Stimulated activated naive CD8-positive, alpha-beta T cell treated with anti-CD3 and anti-CD28 coated beads, Interleukin-15, amount 100 ng/mL, for 72 hours (primary cell): ENCODE data around the gene SYVN1.
"Not testable (repeated sequence)": the region's sequence is repeated elsewhere in the genome, so short reads cannot be mapped to it uniquely, and the experiment has no call there.

Experiments
- ATAC-seq: fragments of 150-1000 bp; cut with Tn5 transposase; 2 replicates; pipeline ENCODE4 v1.10.0; 2021; ENCODE audit warnings: mild to moderate bottlenecking, moderate library complexity
- DNase-seq, 2 donors: peaks; one replicate each; pipeline ENCODE4 v3.0.0; 2021 to 2022
- H3K27ac Mint-ChIP-seq, 2 donors: one replicate each; pipeline ENCODE4 v1.8.0; 2022; ENCODE audit warnings: mild to moderate bottlenecking in 2 of 2, mixed read lengths in 2 of 2, moderate library complexity in 2 of 2
- H3K27me3 Mint-ChIP-seq: one replicate; pipeline ENCODE4 v1.8.0; 2022; ENCODE audit warnings: mixed read lengths
- H3K4me1 Mint-ChIP-seq: one replicate; pipeline ENCODE4 v1.8.0; 2022; ENCODE audit warnings: mild to moderate bottlenecking, mixed read lengths
- H3K4me3 Mint-ChIP-seq, 2 donors: one replicate each; pipeline ENCODE4 v1.8.0; 2022; ENCODE audit warnings: mild to moderate bottlenecking in 2 of 2, mixed read lengths in 2 of 2, moderate library complexity in 1 of 2
- H3K9me3 Mint-ChIP-seq, 2 donors: one replicate each; pipeline ENCODE4 v1.8.0; 2022; ENCODE audit warnings: mixed read lengths in 2 of 2

The SYVN1 gene

DNA sequence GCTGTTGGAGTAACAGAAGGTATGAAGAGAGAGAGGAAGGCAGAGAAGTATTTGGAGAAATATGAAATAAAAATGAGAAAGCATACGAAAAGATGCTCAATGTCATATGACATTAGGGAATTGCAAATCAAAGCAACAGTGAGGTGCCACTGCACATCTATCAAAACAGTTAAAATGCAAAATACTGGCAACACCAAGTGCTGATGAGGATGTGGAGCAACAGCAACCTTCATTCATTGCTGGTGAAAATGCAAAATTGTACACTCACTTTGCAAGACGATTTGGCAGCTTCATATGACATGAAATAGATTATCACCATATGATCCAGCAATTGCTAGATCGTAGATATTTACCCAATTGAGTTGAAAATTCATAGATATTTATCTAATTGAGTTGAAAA lies 26.3 kb upstream of the SYVN1 start:
- H3K27ac Mint-ChIP-seq = no peak overlapping the region
- H3K9me3 Mint-ChIP-seq = no peaks in the 10 kb centered on the region
- no peak overlapping the region for H3K4me3 Mint-ChIP-seq
- ATAC-seq = no peak
- no peaks in the 10 kb centered on the region for H3K27me3 Mint-ChIP-seq
- no peak for DNase-seq
- H3K4me1 Mint-ChIP-seq = no peaks in the 10 kb centered on the region

DNA sequence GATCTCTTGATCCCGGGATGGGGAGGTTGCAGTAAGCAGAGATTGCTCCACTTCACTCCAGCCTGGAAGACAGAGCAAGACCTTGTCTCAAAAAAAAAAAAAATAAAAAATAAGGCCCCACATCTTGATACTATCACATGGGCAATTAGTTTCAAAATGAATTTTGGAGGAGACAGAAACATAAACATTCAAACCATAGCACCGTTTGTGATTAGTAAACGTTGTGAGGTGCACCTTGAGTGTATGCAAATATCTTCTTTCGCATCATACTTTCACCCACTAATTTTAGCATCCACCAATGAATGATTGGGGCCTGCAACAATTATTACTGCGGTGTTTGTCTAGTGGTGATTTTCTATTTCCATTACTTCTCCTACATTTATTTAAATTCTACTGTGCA lies 24.7 kb upstream of the SYVN1 start:
- H3K27ac Mint-ChIP-seq = no peak overlapping the region
- H3K27me3 Mint-ChIP-seq = no peaks in the 10 kb centered on the region
- no peaks in the 10 kb centered on the region for H3K4me1 Mint-ChIP-seq
- no peak for DNase-seq
- ATAC-seq = no peak
- no peak overlapping the region for H3K4me3 Mint-ChIP-seq
- H3K9me3 Mint-ChIP-seq = no peaks in the 10 kb centered on the region

DNA sequence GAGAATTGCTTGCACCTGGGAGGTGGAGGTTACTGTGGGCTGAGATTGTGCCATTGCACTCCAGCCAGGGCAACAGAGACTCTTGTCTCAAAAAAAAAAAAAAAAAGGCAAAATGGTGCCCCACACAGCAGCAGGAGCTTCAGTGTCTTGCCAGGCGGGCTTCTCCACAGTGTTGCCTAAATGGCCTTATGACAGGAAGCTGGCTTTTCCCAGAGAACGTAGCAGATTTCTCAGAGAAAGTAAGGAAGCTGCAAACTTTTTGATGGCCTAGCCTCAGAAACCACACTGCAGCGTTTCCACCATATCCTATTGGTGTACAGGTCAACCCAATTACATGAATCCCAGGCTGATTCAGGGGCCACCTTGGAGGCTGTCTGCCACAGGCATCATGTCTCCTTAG lies 23.0 kb upstream of the SYVN1 start:
- Mint-ChIP-seq H3K27me3 (peaks cover 14% of the 10 kb centered on the region), H3K4me1 (no peaks in the 10 kb centered on the region), H3K9me3 (no peaks in the 10 kb centered on the region), H3K4me3 (no peak overlapping the region), H3K27ac (no peak overlapping the region)
- ATAC-seq (no peak), DNase-seq (no peak)

DNA sequence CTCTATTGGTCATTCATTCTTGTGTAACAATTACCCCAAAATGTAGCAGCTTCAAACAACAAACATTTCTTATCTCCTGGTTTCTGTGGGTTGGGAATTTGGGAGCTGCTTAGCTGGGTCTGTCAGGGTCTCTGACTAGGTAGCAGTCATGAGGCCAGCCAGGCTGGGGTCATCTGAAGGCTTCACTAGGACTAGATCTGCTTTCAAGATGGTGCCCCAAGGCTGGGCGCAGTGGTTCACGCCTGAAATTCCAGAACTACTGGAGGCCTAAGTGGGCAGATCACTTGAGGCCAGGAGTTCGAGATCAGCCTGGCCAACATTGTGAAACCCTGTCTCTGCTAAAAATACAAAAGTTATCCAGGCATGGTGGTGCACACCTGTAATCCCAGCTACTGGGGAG lies 22.6 kb upstream of the SYVN1 start:
- Mint-ChIP-seq H3K27ac (no peak overlapping the region), H3K4me1 (peaks cover 3% of the 10 kb centered on the region), H3K9me3 (no peaks in the 10 kb centered on the region), H3K27me3 (peaks cover 14% of the 10 kb centered on the region), H3K4me3 (no peak overlapping the region)
- DNase-seq (no peak), ATAC-seq (no peak)

DNA sequence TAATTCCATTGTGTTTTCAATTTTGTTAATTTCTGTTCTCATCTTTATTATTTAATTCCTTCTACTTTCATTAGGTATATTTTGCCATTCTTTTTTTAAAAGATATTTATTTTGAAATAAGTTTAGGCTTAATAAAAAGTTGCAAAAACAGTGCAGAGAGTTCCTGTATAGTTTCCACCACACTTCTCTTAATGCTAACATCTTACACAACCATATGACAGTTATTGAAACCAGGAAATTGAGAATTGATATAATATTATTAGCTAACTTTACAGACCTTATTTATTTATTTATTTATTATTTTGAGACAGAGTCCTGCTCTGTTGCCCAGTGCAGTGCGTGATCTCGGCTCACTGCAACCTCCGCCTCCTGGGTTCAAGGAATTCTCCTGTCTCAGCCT lies 21.9 kb upstream of the SYVN1 start:
- Mint-ChIP-seq H3K27me3 (peaks cover 14% of the 10 kb centered on the region), H3K27ac (no peak overlapping the region), H3K4me1 (peaks cover 5% of the 10 kb centered on the region), H3K9me3 (no peaks in the 10 kb centered on the region), H3K4me3 (no peak overlapping the region)
- ATAC-seq = no peak
- no peak for DNase-seq

DNA sequence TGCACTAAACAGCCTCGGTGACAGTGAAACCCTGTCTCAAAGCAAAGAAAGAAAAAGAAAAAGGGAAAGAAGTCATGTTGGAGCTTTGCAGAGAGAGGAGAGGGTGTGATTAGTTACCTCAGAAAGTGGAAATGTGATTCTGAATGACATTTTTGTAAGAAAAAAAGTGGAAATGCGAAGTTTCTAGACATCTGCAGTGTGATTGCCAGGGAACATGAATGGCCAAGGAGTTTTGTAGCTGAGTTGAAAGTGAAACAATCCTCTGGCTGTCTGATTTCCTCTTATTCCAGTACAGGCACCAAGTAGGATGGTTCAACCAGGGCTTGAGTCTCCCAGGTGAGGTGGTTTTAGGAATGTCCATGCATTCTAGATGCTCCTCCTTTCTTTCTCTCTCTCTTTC lies 17.8 kb upstream of the SYVN1 start:
- H3K27ac Mint-ChIP-seq = no peak overlapping the region
- H3K4me1 Mint-ChIP-seq = peaks cover 15% of the 10 kb centered on the region
- ATAC-seq = no peak
- no peaks in the 10 kb centered on the region for H3K9me3 Mint-ChIP-seq
- no peak for DNase-seq
- peaks cover 20% of the 10 kb centered on the region for H3K27me3 Mint-ChIP-seq
- H3K4me3 Mint-ChIP-seq = no peak overlapping the region

DNA sequence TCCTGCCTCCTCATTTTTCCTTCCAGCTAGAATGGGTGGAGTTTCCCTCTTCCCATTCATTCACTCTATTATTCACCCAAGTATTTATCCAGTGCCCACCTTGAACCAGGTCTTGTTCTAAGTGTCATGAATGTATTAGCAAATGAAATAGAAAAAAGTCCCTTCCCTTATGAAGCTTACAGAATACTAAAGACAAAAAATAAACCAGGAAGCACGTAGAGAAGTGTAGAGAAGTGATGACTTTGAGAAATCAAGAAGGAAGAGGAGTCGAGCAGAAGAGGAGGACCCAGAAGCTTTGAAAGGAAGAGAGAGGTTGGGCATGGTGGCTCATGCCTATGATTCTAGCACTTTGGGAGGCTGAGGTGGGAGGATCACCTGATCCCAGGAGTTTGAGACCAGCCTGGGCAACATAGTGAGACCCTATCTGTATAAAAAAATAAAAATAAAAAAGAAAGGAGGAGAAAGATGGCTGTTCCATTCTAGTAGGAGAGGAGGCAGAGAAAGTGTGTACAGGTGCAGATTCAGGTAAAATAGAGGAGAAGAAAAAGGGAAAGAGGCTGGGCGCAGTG lies 17.1 kb upstream of the SYVN1 start:
- no peak overlapping the region for H3K4me3 Mint-ChIP-seq
- no peak overlapping the region for H3K27ac Mint-ChIP-seq
- H3K27me3 Mint-ChIP-seq = peaks cover 20% of the 10 kb centered on the region
- H3K4me1 Mint-ChIP-seq = peaks cover 15% of the 10 kb centered on the region
- DNase-seq (no peak), ATAC-seq (no peak)
- no peaks in the 10 kb centered on the region for H3K9me3 Mint-ChIP-seq

DNA sequence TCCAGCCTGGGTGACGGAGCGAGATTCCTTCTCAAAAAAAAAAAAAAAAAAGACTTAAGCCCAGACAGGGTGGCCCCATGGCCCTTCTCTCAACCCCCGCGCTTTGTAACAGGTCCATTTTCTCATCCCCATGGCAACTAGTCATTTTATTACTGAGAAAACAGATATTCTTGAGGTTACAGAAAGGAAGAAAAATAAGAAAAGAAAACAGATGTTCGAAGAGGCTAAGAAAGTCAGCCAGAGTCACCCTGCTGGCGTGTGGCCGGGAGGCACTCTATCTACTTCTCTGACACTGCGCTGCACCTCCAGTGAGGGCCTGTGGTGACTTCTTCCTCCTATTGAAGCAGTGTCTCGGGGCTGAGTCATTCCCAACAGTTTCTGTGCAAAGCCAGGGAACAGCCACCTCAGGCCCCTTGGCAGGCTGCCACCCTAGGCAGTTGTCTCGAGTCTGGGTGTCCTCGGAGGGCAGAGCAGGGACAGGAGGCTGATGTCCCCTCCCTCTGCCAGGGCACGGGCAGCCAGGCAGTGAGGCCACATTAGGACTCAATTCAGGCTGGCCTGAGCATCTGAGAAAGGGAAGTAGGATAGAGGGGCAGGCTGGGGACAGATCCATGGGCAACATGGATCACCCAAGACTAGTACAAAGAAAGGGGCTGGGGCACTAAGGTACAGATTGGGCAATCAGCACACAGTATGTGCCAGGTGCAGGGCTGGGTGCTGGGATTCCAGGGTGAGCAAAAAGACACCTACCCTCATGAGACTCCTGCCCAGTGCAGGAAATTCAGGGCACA lies 16.4 kb upstream of the SYVN1 start:
- Mint-ChIP-seq H3K27me3 (peaks cover 20% of the 10 kb centered on the region), H3K27ac (peak overlapping the region in 1 of 2 donors; percentile 21), H3K4me3 (no peak overlapping the region), H3K4me1 (peaks cover 15% of the 10 kb centered on the region), H3K9me3 (no peaks in the 10 kb centered on the region)
- DNase-seq (peak; percentile 16 to 39), ATAC-seq (peak; percentile 88)

DNA sequence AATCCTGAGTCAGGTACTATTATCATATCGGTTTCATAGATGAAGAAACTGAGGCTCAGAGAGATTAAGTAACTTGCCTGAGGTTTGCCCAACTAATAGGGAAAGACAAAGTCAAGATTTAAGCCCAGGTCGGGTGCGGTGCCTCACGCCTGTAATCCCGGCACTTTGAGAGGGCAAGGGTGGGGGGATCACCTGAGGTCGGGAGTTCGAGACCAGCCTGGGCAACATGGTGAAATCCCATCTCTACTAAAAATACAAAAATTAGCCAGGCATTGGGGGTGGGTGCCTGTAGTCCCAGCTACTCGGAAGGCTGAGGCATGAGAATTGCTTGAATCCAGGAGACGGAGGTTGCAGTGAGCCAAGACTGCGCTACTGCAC lies 15.8 kb upstream of the SYVN1 start:
- H3K27ac Mint-ChIP-seq, ATAC-seq, H3K4me3 Mint-ChIP-seq, H3K9me3 Mint-ChIP-seq, DNase-seq: not testable (repeated sequence)
- peaks cover 15% of the 10 kb centered on the region for H3K4me1 Mint-ChIP-seq
- H3K27me3 Mint-ChIP-seq = peaks cover 20% of the 10 kb centered on the region

DNA sequence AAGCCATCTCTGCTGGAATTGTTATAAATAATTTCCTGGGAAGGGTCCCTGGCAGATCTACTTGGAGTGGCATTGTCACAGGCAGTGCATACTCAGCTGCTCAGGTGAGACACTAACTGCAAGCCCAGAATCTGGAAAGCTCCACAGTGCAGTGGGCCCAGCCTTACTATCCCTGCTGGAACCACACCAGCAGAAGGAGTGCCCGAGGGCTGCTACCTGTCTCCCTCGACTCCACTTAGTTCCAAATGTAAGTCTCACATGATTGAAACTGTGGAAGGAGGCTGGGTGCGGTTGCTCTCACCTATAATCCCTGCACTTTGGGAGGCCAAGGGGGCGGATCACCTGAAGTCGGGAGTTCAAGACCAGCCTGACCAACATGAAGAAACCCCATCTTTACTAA lies 14.3 kb upstream of the SYVN1 start:
- ATAC-seq (no peak), DNase-seq (no peak)
- no peak overlapping the region for H3K27ac Mint-ChIP-seq
- peaks cover 15% of the 10 kb centered on the region for H3K4me1 Mint-ChIP-seq
- H3K4me3 Mint-ChIP-seq = no peak overlapping the region
- no peaks in the 10 kb centered on the region for H3K9me3 Mint-ChIP-seq
- H3K27me3 Mint-ChIP-seq = peaks cover 20% of the 10 kb centered on the region

DNA sequence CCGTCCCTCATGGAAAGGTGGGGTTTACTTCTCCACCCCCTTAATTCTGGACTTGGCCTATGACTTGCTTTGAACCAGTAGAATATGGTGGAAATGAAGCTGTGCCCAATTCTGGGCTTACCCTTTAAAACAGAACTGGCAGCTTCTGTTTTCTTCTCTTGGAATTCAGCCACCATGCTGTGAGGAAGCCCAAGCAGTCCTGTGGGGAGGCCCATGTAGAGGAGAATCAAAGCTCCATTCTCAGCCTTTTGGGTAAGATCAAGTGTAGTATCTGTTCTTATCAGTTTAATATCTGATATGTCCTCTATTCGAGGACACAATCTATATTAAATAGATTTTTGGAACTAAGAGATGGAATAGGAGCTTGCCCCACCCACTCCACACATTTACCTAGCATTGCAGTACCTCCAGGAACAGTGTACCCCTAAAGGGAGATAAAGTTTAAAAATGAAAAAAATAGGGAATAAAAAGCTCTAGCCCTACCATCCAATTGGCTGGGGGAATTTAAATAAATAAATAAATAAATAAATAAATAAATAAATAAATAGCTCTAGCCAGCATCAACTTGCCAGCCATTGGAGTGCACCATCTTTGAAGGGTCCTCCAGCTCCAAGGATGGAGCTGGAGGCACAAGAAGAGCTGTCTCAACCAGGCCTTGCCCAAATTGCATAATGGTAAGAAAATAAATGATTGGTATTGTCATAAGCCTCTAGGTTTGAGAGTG lies 13.2 kb upstream of the SYVN1 start:
- H3K27ac Mint-ChIP-seq = no peak overlapping the region
- H3K4me3 Mint-ChIP-seq = no peak overlapping the region
- peaks cover 8% of the 10 kb centered on the region for H3K27me3 Mint-ChIP-seq
- ATAC-seq = no peak
- H3K4me1 Mint-ChIP-seq = peaks cover 15% of the 10 kb centered on the region
- H3K9me3 Mint-ChIP-seq = no peaks in the 10 kb centered on the region
- DNase-seq = no peak

DNA sequence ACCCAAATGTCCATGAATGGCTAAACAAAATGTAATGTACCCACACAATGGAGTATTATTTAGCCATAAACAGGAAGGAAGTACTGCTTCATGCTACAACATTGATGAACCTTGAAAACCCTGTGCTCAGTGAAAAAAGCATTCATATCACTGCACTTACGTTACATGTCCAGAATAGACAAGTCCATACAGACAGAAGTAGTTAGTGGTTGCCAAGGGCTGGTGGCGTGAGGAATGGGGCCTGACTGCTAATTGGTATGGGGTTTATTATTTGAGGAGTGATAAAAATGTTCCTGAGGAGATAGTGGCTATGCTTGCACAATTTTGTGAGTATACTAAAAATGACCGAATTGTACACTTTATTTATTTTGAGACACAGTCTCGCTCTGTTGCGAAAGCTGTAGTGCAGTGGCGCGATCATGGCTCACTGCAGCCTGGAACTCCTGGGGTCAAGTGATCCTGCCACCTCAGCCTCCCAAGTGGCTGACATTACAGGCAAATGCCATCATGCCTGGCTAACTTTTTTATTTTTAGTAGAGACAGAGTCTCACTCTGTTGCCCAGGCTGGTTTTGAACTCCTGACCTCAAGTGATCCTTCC lies 7.7 kb upstream of the SYVN1 start:
- no peak overlapping the region for H3K27ac Mint-ChIP-seq
- no peaks in the 10 kb centered on the region for H3K9me3 Mint-ChIP-seq
- H3K27me3 Mint-ChIP-seq = no peaks in the 10 kb centered on the region
- ATAC-seq (no peak), DNase-seq (no peak)
- no peak overlapping the region for H3K4me3 Mint-ChIP-seq
- peaks cover 5% of the 10 kb centered on the region for H3K4me1 Mint-ChIP-seq

DNA sequence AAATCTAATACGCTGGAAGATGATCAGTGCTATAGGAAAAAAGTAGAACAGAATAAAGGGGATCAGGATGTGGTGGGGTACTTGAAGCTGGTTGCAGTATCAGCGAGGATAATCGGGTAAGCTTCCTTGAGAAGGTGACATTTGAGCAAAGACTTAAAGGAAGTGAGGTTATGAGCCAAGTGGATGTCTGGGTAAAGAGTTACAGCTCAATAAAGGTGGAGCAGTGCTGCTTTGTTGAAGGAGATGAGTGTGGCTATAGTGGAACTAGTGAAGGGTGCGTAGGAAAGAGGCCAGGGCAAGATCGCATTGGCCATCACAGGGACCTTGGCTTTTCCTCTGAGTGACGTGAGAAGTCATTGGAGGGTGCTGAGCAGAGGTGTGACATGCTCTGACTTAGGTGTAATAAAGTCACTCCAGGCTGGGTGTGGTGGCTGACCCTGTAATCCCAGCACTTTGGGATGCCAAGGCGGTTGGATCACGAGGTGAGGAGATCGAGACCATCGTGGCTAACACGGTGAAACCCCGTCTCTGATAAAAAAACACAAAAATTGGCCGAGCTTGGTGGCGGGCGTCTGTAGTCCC lies 2.3 kb upstream of the SYVN1 start:
- no peak for ATAC-seq
- Mint-ChIP-seq H3K4me1 (peaks cover 42% of the 10 kb centered on the region), H3K27me3 (no peaks in the 10 kb centered on the region), H3K4me3 (peak overlapping the region in 1 of 2 donors; percentile 89), H3K27ac (peak overlapping the region in 1 of 2 donors; percentile 94), H3K9me3 (no peaks in the 10 kb centered on the region)
- no peak for DNase-seq

DNA sequence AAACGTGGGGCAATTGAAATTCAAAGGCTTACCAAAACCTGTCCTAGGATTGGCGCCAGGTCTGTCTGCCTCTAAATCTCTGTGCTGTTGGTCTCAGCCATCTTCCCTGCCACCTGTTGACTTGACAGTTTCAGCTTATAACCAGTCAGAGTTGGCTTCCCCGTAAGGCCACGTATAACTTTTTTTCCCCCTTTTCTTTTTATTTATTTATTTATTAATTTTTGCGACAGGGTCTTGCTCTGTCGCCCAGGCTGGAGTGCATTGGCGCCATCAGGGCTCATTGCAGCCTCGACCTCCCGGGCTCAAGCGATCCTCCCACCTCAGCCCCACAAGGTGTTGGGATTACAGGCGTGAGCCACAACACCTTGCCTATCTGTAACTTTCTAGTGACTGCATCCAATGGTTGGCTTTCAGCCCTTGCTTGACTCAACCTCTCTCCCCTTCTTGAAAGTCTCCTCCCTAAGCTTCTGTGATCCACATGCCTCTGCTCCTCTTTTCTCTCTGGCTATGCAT lies 1.4 kb upstream of the SYVN1 start:
- DNase-seq (no peak), ATAC-seq (no peak)
- Mint-ChIP-seq H3K4me3 (peak overlapping the region; percentile 92 to 100), H3K9me3 (no peaks in the 10 kb centered on the region), H3K27me3 (no peaks in the 10 kb centered on the region), H3K27ac (peak overlapping the region; percentile 99 to 100), H3K4me1 (peaks cover 49% of the 10 kb centered on the region)

DNA sequence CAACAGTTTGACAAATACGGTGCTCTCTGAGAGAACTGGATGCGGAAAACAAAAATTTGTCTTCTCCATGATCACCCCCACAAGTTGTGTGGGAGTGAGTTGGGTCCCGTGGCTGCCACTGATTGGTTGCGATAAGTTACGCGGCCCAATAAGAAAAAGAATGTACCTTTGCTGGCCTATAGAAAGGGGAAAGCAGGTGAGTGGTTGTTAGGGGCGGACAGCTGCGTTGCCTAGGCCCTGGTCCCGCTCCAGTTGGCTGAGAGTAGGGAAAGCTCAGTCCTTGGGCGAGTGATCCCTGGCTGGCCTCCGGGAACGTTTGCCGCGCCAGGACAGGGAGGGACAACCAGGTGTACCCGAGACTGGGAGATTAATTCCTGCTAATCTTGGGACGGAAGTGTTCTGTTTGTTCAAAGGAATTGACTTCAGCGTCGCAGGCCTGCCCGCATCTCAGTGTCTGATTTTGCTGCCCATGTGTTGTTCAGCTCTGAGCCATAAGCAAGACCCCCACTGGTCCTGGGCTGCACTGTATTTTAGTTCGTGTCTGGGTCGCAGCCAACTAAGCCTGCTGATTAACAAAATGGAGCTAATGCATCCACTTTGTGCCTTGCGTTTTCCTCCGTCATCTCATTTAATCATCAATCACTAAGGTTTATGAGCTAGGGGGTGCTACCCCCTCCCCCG lies 773 bp upstream of the SYVN1 start:
- no peaks in the 10 kb centered on the region for H3K27me3 Mint-ChIP-seq
- no peaks in the 10 kb centered on the region for H3K9me3 Mint-ChIP-seq
- H3K27ac Mint-ChIP-seq = peak overlapping the region; percentile 99 to 100
- peaks cover 51% of the 10 kb centered on the region for H3K4me1 Mint-ChIP-seq
- DNase-seq = peak; percentile 83 to 88
- H3K4me3 Mint-ChIP-seq = peak overlapping the region; percentile 92 to 100
- peak; percentile 93 for ATAC-seq
